ENCODE data around the gene ATXN1. TPM values are rescaled to one million over a fixed set of nuclear protein-coding genes. Genes with fewer than 3 reads are reported as not detected.
A peak's percentile ranks its signal among the peaks of the same experiment; 100 is the strongest.

Gene ATXN1
- polyA plus RNA-seq, 1 of the 3 experiments (the other 2 are of a cell fraction), result 7.9 TPM

DNA sequence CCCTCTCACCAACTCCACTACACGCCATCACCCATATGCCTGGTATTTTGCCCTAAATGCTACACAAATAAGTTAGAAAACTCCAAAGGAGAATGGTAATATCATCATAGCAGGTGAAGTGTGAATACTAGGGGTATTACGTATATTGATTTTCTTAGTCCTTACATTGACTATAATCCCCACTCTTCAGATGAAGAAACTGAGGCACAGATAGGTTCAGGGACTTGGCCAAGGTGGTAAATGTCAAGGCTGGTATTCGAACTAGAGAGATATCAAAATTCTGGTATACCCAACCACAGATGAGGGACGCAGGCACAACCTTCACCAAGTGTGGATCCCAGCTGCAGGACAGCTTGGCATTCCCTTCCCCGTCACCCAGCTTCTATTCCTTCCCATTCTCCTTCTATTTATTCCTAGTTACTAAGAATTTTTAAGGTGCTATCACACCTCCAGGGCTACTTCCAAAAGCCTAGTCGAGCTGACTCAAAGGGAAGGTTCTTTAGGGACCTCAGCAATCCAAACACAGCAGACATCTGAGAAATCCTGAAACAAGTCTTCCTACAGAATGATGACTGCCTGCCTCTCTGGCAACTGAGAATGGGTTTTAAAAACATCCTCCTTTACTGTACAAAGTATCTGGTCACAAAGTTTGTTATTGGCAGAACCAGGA lies 32.6 kb downstream of the ATXN1 start:
- POLR2A ChIA-PET, result no interaction called here
- 80% methylated on average over 6 of the region's 6 CpGs for WGBS (ENCODE audit: low lambda C conversion rate)
- H3K79me2 ChIP-seq (ENCODE audit: insufficient read depth), result peaks cover 89% of the 10 kb centered on the region

DNA sequence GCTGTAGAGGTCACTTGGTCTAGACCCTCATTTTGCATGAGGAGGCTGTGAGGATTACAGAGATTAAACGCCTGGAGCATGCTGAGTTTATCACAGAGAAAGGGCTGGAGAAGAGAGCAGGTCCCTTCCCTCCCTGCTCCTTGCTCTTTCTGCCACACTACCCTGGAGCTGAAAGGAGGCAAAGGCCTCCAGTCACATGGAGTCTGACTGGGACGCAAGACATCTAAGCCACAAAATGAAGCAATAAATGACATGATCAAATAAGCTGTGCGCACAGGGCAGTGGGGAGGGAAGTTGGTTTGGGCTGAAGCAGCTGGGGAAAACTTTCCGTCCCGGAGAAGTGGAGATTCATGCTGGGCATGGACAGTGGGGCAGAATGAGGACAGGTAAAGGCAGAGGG lies 33.3 kb downstream of the ATXN1 start:
- no peak overlapping the region for H2AFZ ChIP-seq (ENCODE audit: low read depth)
- DNase-seq, result no peak
- H3K27ac ChIP-seq (ENCODE audit: low read depth in 2 of 2, low read length in 1 of 2), result peak overlapping the region in 1 of 2 experiments; percentile 81; a peak in 1 of 4 replicates
- H3K9me2 ChIP-seq, result no peaks in the 10 kb centered on the region
- H3K79me2 ChIP-seq (ENCODE audit: insufficient read depth), result peaks cover 89% of the 10 kb centered on the region
- H3F3A ChIP-seq (replicated peaks; ENCODE audit: insufficient read depth), result peaks cover 42% of the 10 kb centered on the region
- no peak overlapping the region for H3K9ac ChIP-seq
- no peak overlapping the region for H3K4me2 ChIP-seq
- H3K27me3 ChIP-seq (ENCODE audit: insufficient read depth), result no peaks in the 10 kb centered on the region
- peaks cover 2 to 63% of the 10 kb centered on the region in 2 experiments; a peak in 3 of 4 replicates for H3K4me1 ChIP-seq (ENCODE audit: control insufficient read depth in 1 of 2, insufficient read depth in 2 of 2, low read depth in 1 of 2, low read length in 1 of 2)
- 94% methylated on average over 5 of the region's 5 CpGs for WGBS (ENCODE audit: low lambda C conversion rate)
- ChIA-PET POLR2A (no interaction called here), CTCF (no interaction called here)
- H3K4me3 ChIP-seq (ENCODE audit: low read depth in 2 of 2, low read length in 1 of 2), result no peak overlapping the region
- TF ChIP-seq NFIC (IDR thresholded peaks at IDR 0.05; ENCODE audit: borderline replicate concordance) (no peak), SIN3A (IDR thresholded peaks at IDR 0.05; ENCODE audit: borderline replicate concordance, low read depth, low read length) (no peak), YY1 (IDR thresholded peaks at IDR 0.05; ENCODE audit: low read depth) (no peak), POLR2AphosphoS5 (IDR thresholded peaks at IDR 0.05; ENCODE audit: low read depth, low read length) (no peak), SMC3 (IDR thresholded peaks at IDR 0.05; ENCODE audit: low read depth, low read length) (no peak), FOXM1 (IDR thresholded peaks at IDR 0.05; ENCODE audit: low read depth) (no peak), MXI1 (IDR thresholded peaks at IDR 0.05; ENCODE audit: low read depth, low read length) (no peak), FOSL2 (IDR thresholded peaks at IDR 0.05; ENCODE audit: borderline replicate concordance, low read depth) (no peak), ELF1 (IDR thresholded peaks at IDR 0.05) (no peak), CHD2 (IDR thresholded peaks at IDR 0.05; ENCODE audit: low read length, partially characterized antibody) (no peak), NRF1 (IDR thresholded peaks at IDR 0.05; ENCODE audit: low read depth, low read length) (no peak), RXRA (IDR thresholded peaks at IDR 0.05; ENCODE audit: borderline replicate concordance, low read depth) (no peak), GABPA (IDR thresholded peaks at IDR 0.05; ENCODE audit: low read depth) (no peak), MEF2A (IDR thresholded peaks at IDR 0.05; ENCODE audit: borderline replicate concordance, low read depth) (no peak)
- TF ChIP-seq, protein P1, sequence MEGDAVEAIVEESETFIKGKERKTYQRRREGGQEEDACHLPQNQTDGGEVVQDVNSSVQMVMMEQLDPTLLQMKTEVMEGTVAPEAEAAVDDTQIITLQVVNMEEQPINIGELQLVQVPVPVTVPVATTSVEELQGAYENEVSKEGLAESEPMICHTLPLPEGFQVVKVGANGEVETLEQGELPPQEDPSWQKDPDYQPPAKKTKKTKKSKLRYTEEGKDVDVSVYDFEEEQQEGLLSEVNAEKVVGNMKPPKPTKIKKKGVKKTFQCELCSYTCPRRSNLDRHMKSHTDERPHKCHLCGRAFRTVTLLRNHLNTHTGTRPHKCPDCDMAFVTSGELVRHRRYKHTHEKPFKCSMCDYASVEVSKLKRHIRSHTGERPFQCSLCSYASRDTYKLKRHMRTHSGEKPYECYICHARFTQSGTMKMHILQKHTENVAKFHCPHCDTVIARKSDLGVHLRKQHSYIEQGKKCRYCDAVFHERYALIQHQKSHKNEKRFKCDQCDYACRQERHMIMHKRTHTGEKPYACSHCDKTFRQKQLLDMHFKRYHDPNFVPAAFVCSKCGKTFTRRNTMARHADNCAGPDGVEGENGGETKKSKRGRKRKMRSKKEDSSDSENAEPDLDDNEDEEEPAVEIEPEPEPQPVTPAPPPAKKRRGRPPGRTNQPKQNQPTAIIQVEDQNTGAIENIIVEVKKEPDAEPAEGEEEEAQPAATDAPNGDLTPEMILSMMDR (IDR thresholded peaks at IDR 0.05), result no peak
- TF ChIP-seq, protein P2, sequence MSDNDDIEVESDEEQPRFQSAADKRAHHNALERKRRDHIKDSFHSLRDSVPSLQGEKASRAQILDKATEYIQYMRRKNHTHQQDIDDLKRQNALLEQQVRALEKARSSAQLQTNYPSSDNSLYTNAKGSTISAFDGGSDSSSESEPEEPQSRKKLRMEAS (IDR thresholded peaks at IDR 0.05; ENCODE audit: low read depth), result no peak
- TF ChIP-seq, protein P3, sequence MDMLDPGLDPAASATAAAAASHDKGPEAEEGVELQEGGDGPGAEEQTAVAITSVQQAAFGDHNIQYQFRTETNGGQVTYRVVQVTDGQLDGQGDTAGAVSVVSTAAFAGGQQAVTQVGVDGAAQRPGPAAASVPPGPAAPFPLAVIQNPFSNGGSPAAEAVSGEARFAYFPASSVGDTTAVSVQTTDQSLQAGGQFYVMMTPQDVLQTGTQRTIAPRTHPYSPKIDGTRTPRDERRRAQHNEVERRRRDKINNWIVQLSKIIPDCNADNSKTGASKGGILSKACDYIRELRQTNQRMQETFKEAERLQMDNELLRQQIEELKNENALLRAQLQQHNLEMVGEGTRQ (IDR thresholded peaks at IDR 0.05; ENCODE audit: borderline replicate concordance, low read depth, low read length), result no peak
- TF ChIP-seq, protein P4, sequence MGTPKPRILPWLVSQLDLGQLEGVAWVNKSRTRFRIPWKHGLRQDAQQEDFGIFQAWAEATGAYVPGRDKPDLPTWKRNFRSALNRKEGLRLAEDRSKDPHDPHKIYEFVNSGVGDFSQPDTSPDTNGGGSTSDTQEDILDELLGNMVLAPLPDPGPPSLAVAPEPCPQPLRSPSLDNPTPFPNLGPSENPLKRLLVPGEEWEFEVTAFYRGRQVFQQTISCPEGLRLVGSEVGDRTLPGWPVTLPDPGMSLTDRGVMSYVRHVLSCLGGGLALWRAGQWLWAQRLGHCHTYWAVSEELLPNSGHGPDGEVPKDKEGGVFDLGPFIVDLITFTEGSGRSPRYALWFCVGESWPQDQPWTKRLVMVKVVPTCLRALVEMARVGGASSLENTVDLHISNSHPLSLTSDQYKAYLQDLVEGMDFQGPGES (IDR thresholded peaks at IDR 0.05; ENCODE audit: low read depth, low read length), result no peak
- H3K9me3 ChIP-seq, result no peaks in the 10 kb centered on the region
- peaks cover 0 to 5% of the 10 kb centered on the region in 2 experiments for H3K36me3 ChIP-seq (replicated peaks in 1 of 2; ENCODE audit: control insufficient read depth in 1 of 2, insufficient read depth in 2 of 2, low read length in 1 of 2)
- H4K20me1 ChIP-seq (ENCODE audit: insufficient read depth), result no peaks in the 10 kb centered on the region; the same call in 1 of the 2 replicates

More for the DNA sequence above, 32.6 kb downstream of the ATXN1 start:
- Histone ChIP-seq H3F3A (replicated peaks; ENCODE audit: insufficient read depth) (peaks cover 36% of the 10 kb centered on the region), H3K4me2 (peak overlapping the region; percentile 47), H3K4me1 (ENCODE audit: control insufficient read depth in 1 of 2, insufficient read depth in 2 of 2, low read depth in 1 of 2, low read length in 1 of 2) (peaks cover 2 to 58% of the 10 kb centered on the region in 2 experiments; a peak in 3 of 4 replicates), H4K20me1 (ENCODE audit: insufficient read depth) (no peaks in the 10 kb centered on the region; the same call in 1 of the 2 replicates), H3K27me3 (ENCODE audit: insufficient read depth) (no peaks in the 10 kb centered on the region), H3K9me3 (no peaks in the 10 kb centered on the region), H3K9me2 (no peaks in the 10 kb centered on the region), H3K27ac (ENCODE audit: low read depth in 2 of 2, low read length in 1 of 2) (peak overlapping the region; percentile 48 to 81; a peak in 3 of 4 replicates), H3K9ac (peak overlapping the region; percentile 29; the same call in 1 of the 2 replicates), H3K36me3 (replicated peaks in 1 of 2; ENCODE audit: control insufficient read depth in 1 of 2, insufficient read depth in 2 of 2, low read length in 1 of 2) (peaks cover 0 to 5% of the 10 kb centered on the region in 2 experiments), H3K4me3 (ENCODE audit: low read depth in 2 of 2, low read length in 1 of 2) (no peak overlapping the region), H2AFZ (ENCODE audit: low read depth) (no peak overlapping the region)
- DNase-seq, result no peak
- CTCF ChIA-PET, result interaction anchor here (0.6 kb wide), 1 partner anchor 42 kb away, joined by 3 read pairs; no protein-coding TSS in a partner anchor
- TF ChIP-seq, protein P4 (IDR thresholded peaks at IDR 0.05; ENCODE audit: low read depth, low read length), result no peak
- no peak for TF ChIP-seq EP300 (IDR thresholded peaks at IDR 0.05; ENCODE audit: borderline replicate concordance in 1 of 2, low read depth in 1 of 2, low read length in 1 of 2)

Measured in SK-N-SH (cell line).